ENCODE data around the gene FURIN. TPM values are rescaled to one million over a fixed set of nuclear protein-coding genes. Genes with fewer than 3 reads are reported as not detected.

Gene FURIN
- total and polyA plus RNA-seq, 9 of the 15 experiments (the other 6 are each of a cell fraction or from before 2014, with no cell fraction given): 0.92 to 99.9 (median 34.8) TPM

DNA sequence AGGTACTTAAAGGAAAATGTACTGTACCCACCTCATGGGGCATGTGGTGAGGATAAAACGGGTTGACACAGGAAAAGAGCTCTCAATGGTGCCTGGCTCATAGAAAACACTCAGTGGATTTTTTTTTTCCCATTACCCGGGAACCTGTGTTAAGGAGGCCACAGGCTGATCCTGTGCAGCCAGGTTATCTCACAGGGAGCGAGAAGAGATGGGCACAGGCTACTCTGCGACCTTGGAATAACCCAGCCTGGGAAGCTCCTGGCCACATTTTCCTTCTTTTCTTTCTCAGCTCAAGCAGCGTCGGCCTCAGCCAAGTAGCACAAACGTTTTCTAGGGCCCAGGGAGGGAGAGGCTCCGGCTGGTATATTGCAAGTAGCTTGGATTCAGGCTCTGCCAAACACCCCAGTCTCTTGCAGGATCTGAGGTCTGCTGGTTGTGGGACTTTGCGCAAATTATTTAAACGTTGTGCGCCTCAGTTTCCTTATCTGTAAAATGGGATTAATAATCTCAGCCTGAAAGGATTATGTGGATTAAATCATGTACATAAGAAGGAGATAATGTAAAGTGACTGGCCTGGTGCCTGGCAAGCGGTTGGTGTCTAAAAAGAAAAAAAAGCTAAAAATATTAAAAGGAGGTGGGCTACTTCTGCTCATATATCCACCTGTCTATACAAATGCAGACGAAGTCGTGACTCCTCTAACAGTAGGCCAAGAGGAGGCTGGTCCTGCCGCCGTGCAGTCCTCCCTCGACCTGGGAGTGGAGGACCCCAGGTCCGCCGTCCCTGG, 2.2 kb downstream of the FURIN start (continued):
- TF ChIP-seq SMARCA5 (IDR thresholded peaks at IDR 0.05) (peak; percentile 69; the same call in 1 of the 2 replicates), KDM1A (IDR thresholded peaks at IDR 0.05) (peak; percentile 65 to 82), SNIP1 (IDR thresholded peaks at IDR 0.05; ENCODE audit: low read depth) (0 out of 2 replicates have a peak, but pooled peaks have one; percentile 32), FOXA3 (CRISPR knock-in tag; conservative IDR thresholded peaks at IDR 0.05 in 1 of 2, IDR thresholded peaks at IDR 0.05 in 1 of 2) (no peak), HDAC2 (IDR thresholded peaks at IDR 0.05) (peak; percentile 30; the same call in 1 of the 2 replicates), ZNF589 (CRISPR knock-in tag; IDR thresholded peaks at IDR 0.05; ENCODE audit: low read depth) (peak; percentile 62; the same call in 1 of the 2 replicates), ADNP (tag; IDR thresholded peaks at IDR 0.05) (peak; percentile 72), MBD1 (CRISPR knock-in tag; IDR thresholded peaks at IDR 0.05) (no peak), MEF2A (IDR thresholded peaks at IDR 0.05; ENCODE audit: control insufficient read depth, low read depth, low read length) (no peak), ZNF263 (CRISPR knock-in tag; IDR thresholded peaks at IDR 0.05; ENCODE audit: borderline replicate concordance) (peak; percentile 84; the same call in 1 of the 2 replicates), CCAR2 (IDR thresholded peaks at IDR 0.05; ENCODE audit: low read depth, low read length) (no peak), U2AF2 (optimal IDR thresholded peaks at IDR 0.05; ENCODE audit: low read depth, low read length) (no peak), POLR2A (conservative IDR thresholded peaks at IDR 0.05) (peak; percentile 27; the same call in 1 of the 2 replicates), ZNF165 (CRISPR knock-in tag; IDR thresholded peaks at IDR 0.05; ENCODE audit: borderline replicate concordance) (0 out of 2 replicates have a peak, but pooled peaks have one; percentile 9), BACH1 (tag; IDR thresholded peaks at IDR 0.05) (no peak), TAF1 (IDR thresholded peaks at IDR 0.05; ENCODE audit: control insufficient read depth, extremely low read depth, insufficient read depth, low read length, severe bottlenecking) (peak; percentile 28)
- TF ChIP-seq, protein P1, sequence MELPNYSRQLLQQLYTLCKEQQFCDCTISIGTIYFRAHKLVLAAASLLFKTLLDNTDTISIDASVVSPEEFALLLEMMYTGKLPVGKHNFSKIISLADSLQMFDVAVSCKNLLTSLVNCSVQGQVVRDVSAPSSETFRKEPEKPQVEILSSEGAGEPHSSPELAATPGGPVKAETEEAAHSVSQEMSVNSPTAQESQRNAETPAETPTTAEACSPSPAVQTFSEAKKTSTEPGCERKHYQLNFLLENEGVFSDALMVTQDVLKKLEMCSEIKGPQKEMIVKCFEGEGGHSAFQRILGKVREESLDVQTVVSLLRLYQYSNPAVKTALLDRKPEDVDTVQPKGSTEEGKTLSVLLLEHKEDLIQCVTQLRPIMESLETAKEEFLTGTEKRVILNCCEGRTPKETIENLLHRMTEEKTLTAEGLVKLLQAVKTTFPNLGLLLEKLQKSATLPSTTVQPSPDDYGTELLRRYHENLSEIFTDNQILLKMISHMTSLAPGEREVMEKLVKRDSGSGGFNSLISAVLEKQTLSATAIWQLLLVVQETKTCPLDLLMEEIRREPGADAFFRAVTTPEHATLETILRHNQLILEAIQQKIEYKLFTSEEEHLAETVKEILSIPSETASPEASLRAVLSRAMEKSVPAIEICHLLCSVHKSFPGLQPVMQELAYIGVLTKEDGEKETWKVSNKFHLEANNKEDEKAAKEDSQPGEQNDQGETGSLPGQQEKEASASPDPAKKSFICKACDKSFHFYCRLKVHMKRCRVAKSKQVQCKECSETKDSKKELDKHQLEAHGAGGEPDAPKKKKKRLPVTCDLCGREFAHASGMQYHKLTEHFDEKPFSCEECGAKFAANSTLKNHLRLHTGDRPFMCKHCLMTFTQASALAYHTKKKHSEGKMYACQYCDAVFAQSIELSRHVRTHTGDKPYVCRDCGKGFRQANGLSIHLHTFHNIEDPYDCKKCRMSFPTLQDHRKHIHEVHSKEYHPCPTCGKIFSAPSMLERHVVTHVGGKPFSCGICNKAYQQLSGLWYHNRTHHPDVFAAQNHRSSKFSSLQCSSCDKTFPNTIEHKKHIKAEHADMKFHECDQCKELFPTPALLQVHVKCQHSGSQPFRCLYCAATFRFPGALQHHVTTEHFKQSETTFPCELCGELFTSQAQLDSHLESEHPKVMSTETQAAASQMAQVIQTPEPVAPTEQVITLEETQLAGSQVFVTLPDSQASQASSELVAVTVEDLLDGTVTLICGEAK (IDR thresholded peaks at IDR 0.05): peak; percentile 5
- TF ChIP-seq, protein P1 (CRISPR knock-in tag; IDR thresholded peaks at IDR 0.05): no peak

Data from K562 (cell line).